NK-92 (cell line): ENCODE data around the gene DDA1.
"Not testable (repeated sequence)": the region's sequence is repeated elsewhere in the genome, so short reads cannot be mapped to it uniquely, and the experiment has no call there.

Experiments
- DNase-seq: peaks from one replicate; lab custom pipeline; 2025; ENCODE audit not compliant: unreplicated experiment; lab: John Stamatoyannopoulos, UW

Gene DDA1

GRCh38 chr19:17286752-17287151 is 22.6 kb upstream of the DDA1 start:
- no peak for DNase-seq

- no peak for DNase-seq
Measured at GRCh38 chr19:17289489-17289888, 19.9 kb upstream of the DDA1 start.

DNA sequence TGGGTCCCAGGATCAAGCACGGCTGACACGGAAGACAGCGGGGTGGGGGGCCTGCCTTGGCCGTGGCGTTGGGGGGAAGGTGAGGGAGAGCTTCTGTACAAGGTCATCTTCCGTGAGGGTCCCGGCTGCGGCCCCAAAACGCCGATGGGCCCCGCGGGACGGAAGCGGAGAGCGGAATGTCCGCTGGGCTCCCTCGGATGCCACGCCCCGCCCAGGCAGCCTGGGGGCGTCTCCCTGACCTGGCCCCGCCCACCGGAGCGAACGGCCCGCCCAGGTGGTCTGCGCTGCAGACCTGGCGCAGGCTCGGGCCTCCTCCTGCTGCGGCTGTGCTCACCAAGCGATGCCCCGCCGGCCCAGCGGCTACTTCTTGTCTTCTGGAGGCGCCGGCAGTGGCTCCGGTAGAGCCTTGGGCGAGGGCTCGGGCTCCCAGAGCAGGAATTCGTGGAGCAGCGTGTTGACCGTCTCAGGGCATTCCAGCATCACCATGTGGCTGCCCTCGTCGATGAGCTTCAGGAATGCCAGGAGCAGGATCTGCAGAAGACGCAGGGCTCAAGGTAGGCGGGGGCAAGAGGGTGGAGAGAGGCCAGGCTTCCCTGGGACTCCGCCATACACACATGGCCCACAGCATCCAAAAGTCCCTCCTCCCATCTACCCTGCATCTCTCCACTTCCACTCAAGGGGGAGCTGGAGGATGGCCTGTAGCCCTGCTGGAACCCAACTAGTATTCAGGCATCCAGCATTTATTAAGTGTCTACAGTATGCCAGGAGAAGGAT is 16.9 kb upstream of the DDA1 start:
- DNase-seq = no peak

- no peak for DNase-seq
Measured at GRCh38 chr19:17293605-17294004, 15.8 kb upstream of the DDA1 start.

GRCh38 chr19:17294051-17294891 is 15.1 kb upstream of the DDA1 start:
- no peak for DNase-seq

DNA sequence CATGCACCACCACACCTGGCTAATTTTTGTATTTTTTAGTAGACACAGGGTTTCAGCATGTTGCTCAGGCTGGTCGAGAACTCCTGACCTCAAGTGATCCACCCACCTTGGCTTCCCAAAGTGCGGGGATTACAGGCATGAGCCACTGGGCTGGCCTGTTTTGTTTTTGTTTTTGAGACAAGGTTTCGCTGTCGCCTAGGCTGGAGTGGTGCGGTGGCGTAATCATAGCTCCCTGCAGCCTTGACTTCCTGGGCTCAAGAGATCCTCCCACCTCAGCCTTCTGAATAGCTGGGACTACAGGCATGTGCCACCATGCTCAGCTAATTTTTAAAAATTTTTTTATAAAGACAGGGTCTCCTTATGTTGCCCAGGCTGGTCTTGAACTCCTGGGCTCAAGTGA is 13.8 kb upstream of the DDA1 start:
- DNase-seq = not testable (repeated sequence)

DNA sequence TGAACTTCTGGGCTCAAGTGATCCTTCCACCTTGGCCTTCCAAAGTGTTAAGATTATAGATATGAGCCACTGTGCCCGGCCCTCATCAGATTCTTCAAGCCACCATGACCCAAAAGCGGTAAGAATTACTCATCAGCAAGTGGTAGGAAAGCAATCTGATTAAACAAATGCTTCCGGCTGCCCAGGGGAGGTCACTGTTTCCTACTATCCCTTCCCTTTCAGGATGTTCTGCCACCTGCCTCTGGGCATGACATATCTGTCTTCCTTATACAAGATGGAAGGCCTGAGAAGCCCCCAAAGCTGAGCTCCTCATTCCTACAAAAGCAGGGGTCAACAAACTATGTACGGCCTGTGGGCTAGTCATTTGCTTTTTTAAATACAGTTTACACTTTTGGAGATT is 13.1 kb upstream of the DDA1 start:
- no peak for DNase-seq

DNA sequence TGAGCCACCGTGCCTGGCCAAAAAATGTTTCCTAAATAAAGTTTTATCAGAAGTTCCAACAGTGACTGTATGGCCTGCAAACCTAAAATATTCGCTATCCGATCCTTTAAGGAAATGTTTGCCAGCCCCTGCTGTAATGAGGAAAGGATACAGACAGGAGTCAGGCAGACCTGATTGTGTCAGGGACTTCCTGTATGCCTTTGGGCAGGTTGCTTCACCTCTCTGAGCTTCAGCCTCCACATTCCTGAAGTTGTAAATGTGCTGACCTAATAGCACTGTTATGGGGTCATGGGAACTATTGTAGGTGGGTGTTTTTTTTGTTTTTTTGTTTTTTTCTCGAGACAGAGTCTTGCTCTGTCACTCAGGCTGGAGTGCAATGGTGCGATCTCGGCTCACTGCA is 12.4 kb upstream of the DDA1 start:
- DNase-seq = no peak

- DNase-seq = no peak
Measured at GRCh38 chr19:17300992-17301619, 8.3 kb upstream of the DDA1 start.

DNA sequence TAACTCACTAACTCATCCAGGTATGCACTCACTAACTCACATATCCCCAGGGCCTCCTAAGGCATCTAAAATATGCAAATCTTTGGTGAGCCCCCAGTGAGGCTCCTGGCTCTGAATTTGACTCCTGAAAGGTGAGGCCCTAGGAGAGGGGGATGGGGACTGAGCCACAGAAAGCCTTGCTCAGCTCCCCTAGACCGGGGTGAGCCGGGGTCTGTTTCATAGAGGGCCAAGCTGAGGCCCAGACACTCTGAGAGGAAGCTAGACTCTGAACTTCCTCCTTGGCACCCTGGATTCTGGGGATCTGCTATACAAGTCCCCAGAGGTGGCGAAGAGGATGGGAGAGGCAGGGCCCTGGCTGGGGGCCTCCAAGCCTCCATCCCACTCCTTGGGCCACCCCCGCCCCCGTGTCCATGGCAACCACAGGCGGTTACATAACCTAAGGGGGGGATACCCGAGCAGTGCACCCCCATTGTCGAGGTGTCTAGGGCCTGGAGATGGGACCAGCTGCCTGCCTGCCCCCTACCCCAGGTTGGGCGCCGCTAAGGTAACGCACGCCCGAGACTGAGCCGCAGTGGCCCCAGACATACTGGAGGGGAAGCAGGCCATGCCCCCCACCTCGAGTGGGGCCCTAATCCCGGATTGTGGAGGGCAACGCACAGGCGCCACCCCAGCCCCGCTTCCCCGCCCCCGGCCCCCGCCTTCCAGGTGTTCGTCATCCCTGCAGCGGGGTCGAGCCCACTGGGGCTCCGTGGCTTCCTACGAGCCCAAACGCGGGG is 6.8 kb upstream of the DDA1 start:
- no peak for DNase-seq

GRCh38 chr19:17303167-17303939 is 6.0 kb upstream of the DDA1 start, which contains the start of gene ABHD8:
Gene ABHD8 (minus strand): TSS chr19:17303425. CDS start chr19:17301616, 1,809 bp downstream.
- no peak for DNase-seq

- DNase-seq = no peak
Measured at GRCh38 chr19:17303940-17304267, 5.5 kb upstream of the DDA1 start.

GRCh38 chr19:17304386-17305215 is 4.8 kb upstream of the DDA1 start:
- DNase-seq = no peak

- no peak for DNase-seq
Measured at GRCh38 chr19:17305216-17305516, 4.2 kb upstream of the DDA1 start.

DNA sequence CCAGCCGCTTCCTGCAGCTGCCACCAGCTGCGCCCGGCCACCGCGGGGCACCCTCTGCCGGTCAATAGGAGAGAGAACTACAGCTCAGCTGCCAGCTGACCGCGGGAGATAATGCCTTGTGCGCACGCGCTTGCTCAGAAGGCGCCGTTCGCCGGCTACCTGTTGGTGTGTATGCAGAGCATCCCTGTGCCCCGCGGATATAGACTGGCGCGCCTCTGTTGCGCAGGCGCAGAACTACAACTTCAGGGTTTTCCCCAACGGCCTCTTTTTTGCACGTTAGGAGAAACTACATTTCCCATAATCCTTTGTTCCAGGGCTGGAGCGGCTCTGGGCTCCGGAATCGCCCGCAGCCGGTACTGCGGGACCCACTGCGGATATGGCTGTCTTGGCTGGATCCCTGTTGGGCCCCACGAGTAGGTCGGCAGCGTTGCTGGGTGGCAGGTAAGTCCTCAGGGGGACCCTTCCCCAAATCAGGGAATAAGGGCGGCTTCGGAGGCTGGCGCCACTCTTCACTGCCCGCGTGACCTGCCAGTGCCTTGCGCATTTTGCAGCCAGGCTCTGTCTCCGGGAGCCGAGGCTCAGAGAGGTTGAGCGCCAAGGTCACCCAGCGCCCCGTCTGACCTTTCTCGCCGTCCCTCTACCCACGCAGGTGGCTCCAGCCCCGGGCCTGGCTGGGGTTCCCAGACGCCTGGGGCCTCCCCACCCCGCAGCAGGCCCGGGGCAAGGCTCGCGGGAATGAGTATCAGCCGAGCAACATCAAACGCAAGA is 3.7 kb upstream of the DDA1 start, which contains the start of gene MRPL34:
TSS of gene MRPL34 (plus strand) at position 356 of the 768 bp plus-strand sequence. CDS start at position 377, 21 bp downstream.
- DNase-seq = peak; percentile 85

GRCh38 chr19:17306285-17306714 is 3.1 kb upstream of the DDA1 start:
- DNase-seq = no peak

DNA sequence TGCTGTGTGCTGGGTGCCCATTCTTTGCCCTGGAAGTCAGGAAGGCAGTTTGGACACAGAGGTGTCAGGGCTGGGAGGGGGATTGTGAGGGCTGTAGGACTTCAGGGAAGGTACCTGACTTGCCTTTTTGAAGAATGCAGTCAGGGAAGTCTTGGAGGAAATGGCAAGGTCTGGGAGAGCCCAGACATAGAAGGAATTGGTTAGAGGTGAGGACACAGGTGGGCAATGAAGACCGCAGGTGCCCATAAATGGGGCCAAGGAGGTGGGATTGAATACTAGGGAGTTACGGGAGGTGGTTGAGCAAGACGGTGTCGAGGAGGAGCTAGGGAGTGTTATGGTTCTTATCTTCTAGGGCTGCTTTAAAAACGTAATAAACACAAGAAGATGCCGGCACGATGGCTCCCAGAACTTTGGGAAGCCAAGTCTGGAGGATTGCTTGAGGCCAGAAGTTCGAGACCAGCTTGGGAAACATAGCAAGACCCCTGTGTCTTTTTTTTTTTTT is 1.4 kb upstream of the DDA1 start:
- DNase-seq = no peak

DNA sequence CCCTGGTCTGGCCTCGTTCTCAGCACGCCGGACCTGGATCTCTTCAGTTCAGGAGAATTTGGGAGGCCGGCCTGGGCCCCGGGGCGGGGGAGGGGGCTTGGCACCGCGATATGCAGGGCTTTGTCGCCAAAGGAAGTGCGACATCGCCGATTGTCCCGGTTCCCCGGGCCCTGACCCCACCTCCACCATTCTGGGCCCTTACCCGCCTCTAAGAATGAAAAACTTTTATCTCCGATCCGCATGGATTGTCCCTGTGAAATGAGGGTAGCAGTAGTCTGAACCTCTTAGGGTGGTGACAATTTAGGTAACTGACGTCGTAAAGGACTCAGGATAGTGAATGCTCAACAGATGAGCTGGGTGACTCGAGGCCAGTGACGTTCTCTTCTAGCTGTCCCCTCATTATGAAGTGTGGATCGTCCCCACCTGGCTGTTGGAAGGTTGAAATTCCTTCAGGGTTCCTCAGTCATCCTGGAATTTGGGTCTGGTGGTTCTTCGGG is 650 bp downstream of the DDA1 start:
- DNase-seq = no peak
